Suppressor macrophage (primary cell): ENCODE results near the gene CEP350.
"Not testable (repeated sequence)": the region's sequence is repeated elsewhere in the genome, so short reads cannot be mapped to it uniquely, and the experiment has no call there.

ENCODE experiments used
- DNase-seq, 4 experiments: peaks; one replicate each; pipeline ENCODE4 v3.0.0-alpha.2; 2020 to 2022

The CEP350 gene

DNA sequence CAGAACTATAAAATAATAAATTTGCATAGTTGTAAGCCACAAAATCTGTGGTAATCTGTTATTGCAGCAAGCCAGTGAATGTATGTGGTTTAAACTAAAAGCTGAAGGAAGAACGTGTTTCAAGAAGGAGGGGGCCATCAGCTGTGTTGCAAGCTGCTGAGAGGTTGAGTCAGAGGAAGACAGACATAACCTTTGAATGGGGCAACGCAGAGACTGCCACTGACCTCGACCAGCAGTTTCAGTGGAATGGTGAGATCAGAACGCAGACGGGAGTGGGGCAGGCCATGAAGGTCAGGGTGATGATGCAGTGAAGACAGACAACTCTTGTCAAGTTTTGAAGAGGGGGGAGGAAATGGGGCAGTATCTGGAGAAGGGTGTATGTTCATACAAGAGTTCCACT, 176.9 kb downstream of the CEP350 start:
- peak; percentile 85 to 96 (median 88) for DNase-seq

- no peak for DNase-seq
Measured at GRCh38 chr1:180133193-180133592, 178.6 kb downstream of the CEP350 start.

DNA sequence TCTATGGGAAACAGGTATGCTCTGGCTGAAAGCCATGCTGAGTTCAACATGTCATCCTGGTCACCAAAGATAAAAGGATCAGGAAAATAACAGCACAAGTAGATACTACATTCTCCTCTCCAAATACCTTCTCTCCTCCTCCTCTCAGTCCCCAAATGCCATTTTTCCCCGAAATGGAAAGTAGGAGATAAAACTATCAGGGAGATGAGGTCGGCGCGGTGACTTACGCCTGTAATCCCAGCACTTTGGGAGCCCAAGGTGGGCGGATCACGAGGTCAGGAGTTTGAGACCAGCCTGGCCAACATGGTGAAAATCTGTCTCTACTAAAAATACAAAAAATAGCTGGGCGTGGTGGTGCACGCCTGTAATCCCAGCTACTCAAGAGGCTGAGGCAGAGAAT, 179.1 kb downstream of the CEP350 start:
- not testable (repeated sequence) for DNase-seq

GRCh38 chr1:180135535-180135934, 180.9 kb downstream of the CEP350 start:
- DNase-seq, result no peak

- no peak for DNase-seq
Measured at GRCh38 chr1:180136331-180136967, 181.8 kb downstream of the CEP350 start.

- DNase-seq, result no peak
Measured at GRCh38 chr1:180136968-180137356, 182.4 kb downstream of the CEP350 start.

DNA sequence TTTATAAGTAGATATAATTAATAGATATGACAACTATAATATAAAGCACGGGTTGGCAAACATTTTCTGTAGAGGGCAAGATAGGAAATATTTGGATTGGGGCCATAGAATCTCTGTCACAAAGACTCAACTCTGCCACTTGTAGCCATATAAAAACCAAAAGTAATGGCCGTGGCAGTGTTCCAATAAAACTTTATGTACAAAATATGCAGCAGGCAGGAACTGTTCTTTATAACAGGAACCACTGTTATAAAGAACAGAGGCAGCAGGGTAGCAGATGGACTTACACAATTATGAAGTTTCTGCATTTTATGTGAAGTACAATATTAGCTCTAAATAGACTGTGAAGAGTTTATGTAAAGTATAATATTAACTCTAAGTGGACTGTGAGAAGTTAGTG, 183.2 kb downstream of the CEP350 start:
- DNase-seq, result peak in 3 of 4 experiments; percentile 41 to 66 (median 64)

- no peak for DNase-seq
Measured at GRCh38 chr1:180141381-180141934, 186.8 kb downstream of the CEP350 start.

DNA sequence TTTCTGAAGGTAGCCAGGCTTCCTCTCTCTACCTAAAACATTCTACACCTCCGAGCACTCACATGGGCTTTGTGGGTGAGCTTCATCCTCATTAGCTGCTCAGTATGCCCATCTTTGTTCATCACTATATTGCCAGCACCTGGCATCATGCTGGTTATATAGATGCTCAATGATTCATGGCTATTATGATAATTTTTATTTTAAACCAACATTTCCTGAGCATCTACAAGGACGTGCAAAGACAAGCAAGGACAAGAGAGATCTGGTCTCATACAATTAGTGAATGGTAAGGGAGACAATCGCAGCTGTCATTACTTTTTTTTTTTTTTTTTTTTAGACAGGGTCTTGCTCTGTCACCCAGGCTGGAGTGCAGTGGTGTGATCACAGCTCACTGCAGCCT, 188.7 kb downstream of the CEP350 start:
- no peak for DNase-seq

DNA sequence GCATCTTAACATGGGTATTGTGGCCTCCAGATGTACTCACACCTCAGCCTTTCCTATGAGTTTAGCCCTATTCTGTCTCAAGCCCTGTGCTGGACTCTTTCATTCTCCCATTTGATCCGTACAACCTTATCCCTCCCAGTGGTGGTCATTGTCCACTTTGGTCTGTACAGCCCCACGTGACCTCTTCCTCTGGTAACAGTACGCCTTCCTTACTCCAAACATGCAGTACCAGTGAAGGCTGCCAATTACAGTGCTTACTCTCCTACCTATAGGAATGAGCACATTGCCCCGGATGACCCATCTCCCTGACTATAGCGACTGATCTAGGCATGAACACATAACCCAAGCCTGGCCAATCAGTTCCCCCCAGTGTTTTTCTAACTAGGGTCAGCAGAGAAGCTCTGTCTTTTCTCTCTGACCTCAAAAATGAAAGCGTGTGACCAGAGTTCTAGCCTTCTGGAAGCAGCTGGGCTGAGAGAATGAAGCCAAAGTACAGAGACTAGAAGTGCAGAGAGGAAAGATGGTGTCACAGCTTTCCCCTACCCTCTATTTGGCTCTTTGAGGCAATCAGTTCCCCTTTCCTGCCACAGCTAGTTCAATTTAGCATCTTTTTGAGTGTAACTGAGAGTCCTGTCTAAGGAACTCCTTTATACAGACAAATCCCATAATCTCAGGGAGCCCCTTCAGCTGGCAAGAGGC, 190.2 kb downstream of the CEP350 start:
- peak in 2 of 4 experiments; percentile 9 to 17 for DNase-seq

- DNase-seq, result no peak
Measured at GRCh38 chr1:180145446-180145845, 190.8 kb downstream of the CEP350 start.

DNA sequence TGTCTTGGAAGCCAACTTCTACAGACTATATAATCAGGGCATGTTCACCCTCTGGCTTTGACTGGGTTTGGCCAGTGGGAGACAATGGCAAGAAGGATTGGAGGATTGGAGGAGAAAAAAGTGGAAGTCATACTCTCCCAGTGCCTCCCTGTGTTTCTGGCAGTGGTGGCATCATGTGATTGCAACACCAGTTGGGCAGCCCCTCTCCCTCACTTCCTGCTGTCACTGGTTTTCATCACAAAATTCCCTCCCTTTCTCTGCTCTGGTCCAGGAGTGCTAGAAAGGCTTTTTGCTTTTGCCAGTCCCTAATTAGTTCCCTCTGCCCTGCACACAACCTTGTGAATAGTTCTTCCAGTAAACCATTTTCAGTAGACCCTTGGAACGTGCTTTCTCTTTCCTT, 196.4 kb downstream of the CEP350 start:
- DNase-seq, result peak; percentile 72 to 84 (median 80)

- no peak for DNase-seq
Measured at GRCh38 chr1:180151508-180151907, 196.9 kb downstream of the CEP350 start.

GRCh38 chr1:180152588-180152987, 198.0 kb downstream of the CEP350 start:
- no peak for DNase-seq

GRCh38 chr1:180153032-180153431, 198.4 kb downstream of the CEP350 start:
- DNase-seq, result no peak

DNA sequence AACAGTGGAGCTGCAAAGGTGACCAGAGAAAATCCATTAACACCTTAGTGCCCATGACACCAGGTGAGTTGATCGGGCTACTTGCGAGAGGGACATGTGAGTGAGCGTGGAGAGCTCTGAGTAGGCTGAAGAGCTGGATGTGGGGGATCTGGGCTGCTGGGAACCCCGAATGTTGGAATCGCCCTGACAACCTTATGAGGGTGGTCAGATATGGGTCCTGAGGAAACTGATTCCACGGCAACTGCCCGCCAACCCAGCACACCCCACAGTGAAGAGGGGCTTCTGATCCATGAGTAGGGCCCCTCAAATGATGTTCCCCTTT, 199.4 kb downstream of the CEP350 start:
- peak in 1 of 4 experiments; percentile 4 for DNase-seq

GRCh38 chr1:180154325-180155181, 199.9 kb downstream of the CEP350 start, which contains the start of gene QSOX1:
QSOX1 (plus strand) TSS chr1:180154869; CDS start chr1:180154908, 39 bp downstream.
- DNase-seq, result peak; percentile 91 to 97 (median 94)

- DNase-seq, result peak; percentile 33 to 51 (median 48)
Measured at GRCh38 chr1:180155182-180155682, 200.6 kb downstream of the CEP350 start.

DNA sequence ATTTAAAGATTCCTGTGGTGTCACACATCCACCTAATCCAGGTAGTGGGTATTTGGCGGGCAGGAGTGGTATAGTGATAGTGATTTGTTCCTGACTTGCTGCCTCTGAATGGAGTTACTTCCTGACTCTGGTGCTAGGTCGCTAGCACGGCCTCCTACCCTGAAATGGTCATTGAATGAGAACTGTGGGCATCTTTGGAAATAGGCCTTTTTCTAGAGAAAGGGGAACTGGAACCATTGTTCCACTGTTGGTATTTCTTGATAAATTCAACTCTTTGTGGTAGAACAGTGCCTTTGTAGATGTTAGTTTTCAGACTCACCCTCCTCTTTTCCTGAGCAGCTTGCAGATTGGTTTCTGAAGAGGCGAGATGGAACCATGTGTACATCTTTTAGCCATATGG, 201.6 kb downstream of the CEP350 start:
- peak; percentile 76 to 88 (median 82) for DNase-seq

DNA sequence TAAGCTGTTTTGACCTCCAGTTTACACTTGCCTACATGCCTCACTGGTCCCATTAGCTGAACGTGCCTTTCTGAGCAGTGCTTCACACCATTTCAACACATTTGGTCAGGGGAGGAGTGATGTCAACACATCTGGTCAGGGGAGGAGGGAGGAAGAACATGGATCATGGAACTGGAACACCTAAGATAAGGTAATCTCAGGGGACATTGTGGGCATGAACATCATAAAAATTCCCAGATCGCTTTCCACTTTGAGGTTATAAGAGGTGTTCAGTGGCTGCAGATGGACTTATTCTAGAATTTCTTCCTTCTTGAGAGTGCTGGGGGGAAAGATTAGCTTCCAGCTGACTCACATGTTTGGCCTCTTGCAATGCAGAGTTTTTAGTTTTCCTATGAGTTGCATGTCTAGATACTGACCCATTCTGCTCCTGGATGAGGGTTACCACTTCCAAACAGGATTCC, 202.1 kb downstream of the CEP350 start:
- DNase-seq, result peak; percentile 31 to 50 (median 38)

DNA sequence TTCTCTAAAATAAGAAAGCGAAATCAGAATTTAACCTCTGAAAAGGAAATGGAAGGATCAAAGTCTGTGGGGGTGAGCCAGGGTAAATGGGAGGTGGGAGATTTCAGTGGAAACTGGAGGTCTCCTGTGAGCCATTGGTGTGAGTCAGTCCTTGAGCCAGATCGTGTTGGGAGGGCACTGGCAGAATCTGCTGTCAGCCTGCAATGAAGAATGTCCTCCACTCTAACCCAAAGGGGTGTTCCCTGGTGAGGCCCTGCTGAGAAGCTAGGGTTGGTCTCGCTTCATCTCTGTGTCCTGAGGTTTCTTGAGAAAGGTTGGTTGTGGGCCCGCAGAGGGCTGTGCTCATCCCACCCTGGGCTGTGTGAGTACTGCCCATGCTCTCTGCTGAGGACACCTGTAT, 202.5 kb downstream of the CEP350 start:
- no peak for DNase-seq

GRCh38 chr1:180157576-180158057, 203.0 kb downstream of the CEP350 start:
- DNase-seq, result no peak
